Activated CD4-positive, alpha-beta T cell treated with anti-CD3 and anti-CD28 coated beads, Interleukin-2, amount 10 ng/mL, durations not matched to agents 24 days and 14 days (primary cell): ENCODE data around the gene INSYN2B. TPM values are rescaled to one million over a fixed set of nuclear protein-coding genes. Genes with fewer than 3 reads are reported as not detected.

Source experiments
- DNase-seq: peaks from one replicate; pipeline ENCODE4 v3.0.0; 2022
- H3K27ac Mint-ChIP-seq: one replicate; pipeline ENCODE4 v1.8.0; 2022; ENCODE audit warnings: mild to moderate bottlenecking, mixed read lengths
- H3K27me3 Mint-ChIP-seq: one replicate; pipeline ENCODE4 v1.8.0; 2022; ENCODE audit warnings: mixed read lengths
- H3K36me3 Mint-ChIP-seq: one replicate; pipeline ENCODE4 v1.8.0; 2022; ENCODE audit warnings: low read depth, mild to moderate bottlenecking, mixed read lengths
- H3K4me1 Mint-ChIP-seq: one replicate; pipeline ENCODE4 v1.8.0; 2021; ENCODE audit warnings: mixed read lengths
- H3K4me3 Mint-ChIP-seq: one replicate; pipeline ENCODE4 v1.8.0; 2022; ENCODE audit warnings: mild to moderate bottlenecking, moderate library complexity, mixed read lengths
- H3K9me3 Mint-ChIP-seq: one replicate; pipeline ENCODE4 v1.8.0; 2021; ENCODE audit warnings: mixed read lengths
- intact Hi-C: fragments of 100-400 bp; cut with micrococcal nuclease; formaldehyde crosslinking; loops from one replicate; pipeline ENCODE4 v1.15.1; 2023
- total RNA-seq: library from RNA; stranded (reverse); gene quantifications from 2 replicates; pipeline ENCODE4 v1.2.3, GENCODE V29; 2022

The INSYN2B gene
- total RNA-seq, 1 donor from 2014 or later = not detected

DNA sequence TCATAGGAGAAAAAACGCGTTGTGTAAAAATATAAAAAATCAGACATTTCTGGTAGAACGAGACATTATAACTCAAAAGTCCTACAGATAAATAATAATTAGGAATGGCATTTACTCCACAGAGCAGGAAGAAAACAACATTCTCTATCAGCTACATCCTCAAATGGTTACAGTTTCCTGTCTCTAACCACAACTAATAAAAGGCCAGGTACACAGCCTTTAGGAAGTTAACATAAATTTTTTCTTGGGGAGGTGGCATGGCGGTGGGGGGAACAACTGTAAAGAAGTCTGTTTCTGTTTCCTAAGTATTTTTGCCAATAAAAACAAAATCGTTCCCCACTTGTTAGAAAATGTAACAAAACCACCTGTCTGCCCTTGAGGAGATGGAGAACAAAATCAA lies 44.5 kb downstream of the INSYN2B start:
- no peak for DNase-seq
- no peak overlapping the region for H3K27ac Mint-ChIP-seq
- peaks cover 22% of the 10 kb centered on the region for H3K4me1 Mint-ChIP-seq
- peaks cover 25% of the 10 kb centered on the region for H3K36me3 Mint-ChIP-seq
- no peaks in the 10 kb centered on the region for H3K9me3 Mint-ChIP-seq
- H3K27me3 Mint-ChIP-seq = no peaks in the 10 kb centered on the region
- no peak overlapping the region for H3K4me3 Mint-ChIP-seq
- intact Hi-C loops = no loop called here

DNA sequence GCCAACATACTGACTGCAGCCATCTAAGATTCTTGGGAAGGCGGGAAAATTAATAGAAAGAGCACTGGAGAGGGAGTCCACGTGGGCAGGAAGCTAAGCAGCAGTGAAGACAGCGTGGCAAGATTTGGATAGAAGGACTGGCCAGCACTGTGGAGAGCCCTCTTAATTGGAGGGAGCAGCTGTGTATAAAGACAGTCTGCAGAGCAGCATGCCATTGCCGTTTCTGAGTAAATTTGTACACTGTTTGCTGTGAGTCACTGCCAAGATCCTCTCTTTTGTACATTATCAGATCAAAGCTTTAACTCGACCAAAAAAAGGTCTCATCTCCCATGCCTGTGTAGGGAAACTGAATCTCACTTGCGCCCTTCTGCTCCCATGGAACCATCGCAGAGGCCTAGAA lies 45.3 kb downstream of the INSYN2B start:
- intact Hi-C loops = no loop called here
- Mint-ChIP-seq H3K4me1 (peaks cover 22% of the 10 kb centered on the region), H3K9me3 (no peaks in the 10 kb centered on the region), H3K36me3 (peaks cover 26% of the 10 kb centered on the region), H3K27me3 (no peaks in the 10 kb centered on the region), H3K4me3 (no peak overlapping the region), H3K27ac (peak overlapping the region; percentile 0)
- DNase-seq = no peak

DNA sequence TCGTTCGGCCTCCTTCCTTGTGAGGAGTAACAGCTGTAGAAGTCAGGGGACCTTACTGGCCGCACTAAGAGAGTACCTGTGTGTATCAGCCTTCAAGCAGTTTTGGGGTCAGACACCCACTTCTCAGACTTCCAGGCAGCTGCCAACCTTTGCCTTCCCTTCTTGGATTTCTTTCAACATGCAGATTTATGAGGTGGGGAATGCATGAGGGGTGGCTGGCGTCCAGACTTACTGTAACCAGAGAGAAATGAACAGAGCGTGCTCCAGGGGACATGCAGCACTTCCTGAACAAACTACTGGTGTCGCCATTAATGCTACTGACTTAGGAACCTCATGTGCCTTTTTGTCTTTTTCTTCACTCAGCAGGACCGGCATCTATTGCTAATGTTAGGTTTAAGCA lies 46.7 kb downstream of the INSYN2B start:
- Mint-ChIP-seq H3K4me1 (peaks cover 22% of the 10 kb centered on the region), H3K27ac (no peak overlapping the region), H3K36me3 (peaks cover 28% of the 10 kb centered on the region), H3K27me3 (no peaks in the 10 kb centered on the region), H3K4me3 (no peak overlapping the region), H3K9me3 (no peaks in the 10 kb centered on the region)
- DNase-seq = no peak
- intact Hi-C loops = no loop called here

DNA sequence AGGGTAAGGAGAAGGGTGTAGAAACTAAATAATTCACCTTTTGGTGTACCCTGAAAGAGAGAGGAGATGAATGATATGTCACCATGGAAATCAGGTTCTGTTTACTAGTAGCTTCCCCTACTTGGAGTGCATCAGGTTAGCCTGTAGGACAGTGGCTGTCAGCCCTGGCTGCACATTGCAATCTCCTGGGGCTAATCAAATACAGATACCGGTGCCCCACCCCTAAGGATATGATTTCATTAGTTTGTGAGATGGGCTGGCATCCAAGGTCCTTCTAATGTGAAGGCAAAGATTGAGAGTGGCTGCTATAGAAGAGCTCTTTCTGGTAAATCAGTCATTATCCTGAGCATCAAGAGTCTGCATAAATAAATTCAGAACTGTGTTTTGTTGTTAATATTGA lies 47.2 kb downstream of the INSYN2B start:
- Mint-ChIP-seq H3K27me3 (no peaks in the 10 kb centered on the region), H3K4me1 (peaks cover 24% of the 10 kb centered on the region), H3K4me3 (no peak overlapping the region), H3K36me3 (peaks cover 31% of the 10 kb centered on the region), H3K9me3 (no peaks in the 10 kb centered on the region), H3K27ac (no peak overlapping the region)
- intact Hi-C loops = no loop called here
- DNase-seq = no peak

DNA sequence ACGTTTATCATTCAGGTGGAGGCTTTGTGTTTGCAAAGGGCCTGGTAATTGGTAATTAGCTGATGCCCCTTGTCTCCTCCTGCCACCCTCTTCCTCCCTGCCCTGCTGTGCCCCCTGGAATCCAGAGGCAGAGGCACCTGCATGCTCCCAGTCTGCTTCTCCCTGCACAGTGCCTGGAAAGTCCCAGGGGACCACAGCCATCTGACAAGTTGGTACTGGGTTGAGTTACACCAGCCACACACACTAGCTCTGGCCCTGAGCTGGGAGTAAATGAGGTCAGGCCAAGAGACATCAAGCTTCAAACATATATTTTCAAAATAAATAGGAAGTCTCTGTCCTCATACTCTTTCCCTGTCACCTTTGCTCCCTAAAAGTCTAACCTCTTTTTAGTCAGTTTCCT lies 56.3 kb downstream of the INSYN2B start:
- Mint-ChIP-seq H3K9me3 (no peaks in the 10 kb centered on the region), H3K27me3 (no peaks in the 10 kb centered on the region), H3K36me3 (peaks cover 17% of the 10 kb centered on the region), H3K27ac (no peak overlapping the region), H3K4me3 (no peak overlapping the region), H3K4me1 (peaks cover 8% of the 10 kb centered on the region)
- DNase-seq = no peak
- intact Hi-C loops = no loop called here

DNA sequence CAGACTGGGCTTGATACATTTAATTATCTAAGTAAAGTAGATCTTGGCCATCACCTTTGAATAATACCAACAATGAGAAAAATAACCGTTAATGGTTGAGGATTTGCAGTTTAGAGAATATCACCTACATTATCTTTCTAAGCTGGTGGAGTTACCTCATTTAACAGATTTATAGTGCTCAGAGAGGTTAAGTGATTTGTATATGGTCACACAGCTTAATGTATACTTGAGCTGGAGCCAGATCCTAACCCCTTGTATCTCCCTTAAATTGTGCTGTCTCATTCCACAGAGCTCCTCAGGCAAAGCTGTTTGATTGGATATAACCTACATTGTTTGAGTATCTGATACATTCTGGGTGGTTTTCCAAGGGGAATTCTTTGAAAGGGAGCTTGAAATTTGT lies 57.8 kb downstream of the INSYN2B start:
- Mint-ChIP-seq H3K27ac (no peak overlapping the region), H3K4me1 (peaks cover 6% of the 10 kb centered on the region), H3K36me3 (peaks cover 12% of the 10 kb centered on the region), H3K9me3 (no peaks in the 10 kb centered on the region), H3K4me3 (no peak overlapping the region), H3K27me3 (no peaks in the 10 kb centered on the region)
- DNase-seq = no peak
- intact Hi-C loops = no loop called here

DNA sequence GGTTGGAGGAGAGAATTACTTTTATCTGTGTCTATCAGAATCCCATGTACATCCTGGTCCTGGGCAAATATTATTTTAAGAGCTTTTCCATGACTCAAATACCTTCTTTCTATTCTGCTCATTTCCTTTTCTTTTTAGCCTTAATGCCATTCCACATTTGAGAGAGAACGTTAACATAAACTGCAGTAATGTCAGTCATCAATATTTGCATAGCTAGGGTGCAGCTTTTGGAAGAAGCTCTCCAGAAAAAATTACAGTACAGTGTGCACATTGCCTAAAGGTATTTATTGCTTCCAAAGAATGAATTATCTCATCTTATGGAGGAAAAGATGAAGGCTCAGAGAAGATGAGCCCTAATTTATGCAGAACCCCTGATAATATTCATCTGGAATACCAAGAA lies 58.3 kb downstream of the INSYN2B start:
- H3K4me3 Mint-ChIP-seq = no peak overlapping the region
- H3K9me3 Mint-ChIP-seq = no peaks in the 10 kb centered on the region
- intact Hi-C loops = no loop called here
- DNase-seq = no peak
- peaks cover 6% of the 10 kb centered on the region for H3K4me1 Mint-ChIP-seq
- H3K27ac Mint-ChIP-seq = no peak overlapping the region
- H3K27me3 Mint-ChIP-seq = no peaks in the 10 kb centered on the region
- peaks cover 9% of the 10 kb centered on the region for H3K36me3 Mint-ChIP-seq

DNA sequence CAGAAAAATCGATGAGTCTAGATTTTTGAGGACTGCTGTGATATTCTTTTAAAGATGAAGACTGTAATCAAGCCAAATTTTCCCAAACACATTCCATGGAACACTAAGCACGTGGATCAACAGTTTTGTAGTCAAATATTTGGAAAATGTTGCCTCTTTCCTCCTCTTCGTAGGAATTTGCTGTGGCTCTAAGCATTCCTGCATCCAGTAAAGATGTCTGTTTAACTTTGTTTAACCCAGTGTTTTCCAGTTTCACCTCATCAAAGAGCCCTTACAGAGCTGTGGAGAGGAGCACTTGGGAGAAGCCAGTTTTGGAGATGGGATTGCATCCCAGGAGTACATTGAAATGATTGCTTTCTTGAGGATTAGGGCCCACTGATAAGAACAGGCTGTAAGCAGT lies 58.9 kb downstream of the INSYN2B start:
- Mint-ChIP-seq H3K4me3 (no peak overlapping the region), H3K9me3 (no peaks in the 10 kb centered on the region), H3K36me3 (peaks cover 6% of the 10 kb centered on the region), H3K27me3 (no peaks in the 10 kb centered on the region), H3K4me1 (peaks cover 6% of the 10 kb centered on the region), H3K27ac (no peak overlapping the region)
- no peak for DNase-seq
- intact Hi-C loops = no loop called here

DNA sequence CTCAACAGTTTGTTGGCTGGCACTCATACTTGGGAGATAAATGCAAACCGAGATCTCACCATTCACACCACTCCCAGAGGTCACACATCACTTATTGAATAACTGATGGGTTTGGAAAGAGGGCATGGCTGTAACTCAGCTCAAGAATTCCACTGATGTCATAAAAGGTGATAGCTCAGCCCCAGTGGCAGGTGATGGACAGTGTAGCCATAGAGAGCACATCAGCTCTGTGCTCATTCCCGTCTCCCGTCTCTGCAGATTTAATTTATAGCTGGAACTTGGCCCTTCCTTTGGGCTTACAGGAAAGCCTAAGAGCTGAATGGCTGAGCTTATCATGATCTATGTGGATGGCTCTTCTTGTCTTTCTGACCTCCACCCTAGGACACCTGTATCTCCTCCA lies 59.8 kb downstream of the INSYN2B start:
- no peak for DNase-seq
- intact Hi-C loops = no loop called here
- H3K4me1 Mint-ChIP-seq = peaks cover 6% of the 10 kb centered on the region
- no peak overlapping the region for H3K27ac Mint-ChIP-seq
- no peaks in the 10 kb centered on the region for H3K27me3 Mint-ChIP-seq
- peaks cover 10% of the 10 kb centered on the region for H3K36me3 Mint-ChIP-seq
- no peaks in the 10 kb centered on the region for H3K9me3 Mint-ChIP-seq
- no peak overlapping the region for H3K4me3 Mint-ChIP-seq

DNA sequence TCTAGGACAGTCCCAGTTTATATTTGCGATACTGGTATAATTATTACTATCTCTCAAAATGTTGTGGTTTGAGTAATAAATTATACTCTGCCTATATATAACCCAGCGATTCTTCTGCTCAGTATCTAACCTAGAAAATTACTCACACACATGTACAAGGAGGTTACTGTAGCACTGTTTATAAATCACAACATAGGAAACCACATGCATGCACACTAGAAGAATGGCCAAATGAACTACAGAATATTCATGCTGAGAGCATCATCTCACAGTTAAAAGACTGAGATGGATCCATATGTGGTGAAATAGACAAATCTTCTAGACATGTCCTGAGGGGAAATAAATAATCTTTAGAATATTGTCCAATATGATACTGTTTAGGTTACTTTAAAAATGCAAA lies 62.1 kb downstream of the INSYN2B start:
- H3K4me3 Mint-ChIP-seq = no peak overlapping the region
- H3K4me1 Mint-ChIP-seq = no peaks in the 10 kb centered on the region
- no peak overlapping the region for H3K27ac Mint-ChIP-seq
- DNase-seq = no peak
- H3K9me3 Mint-ChIP-seq = no peaks in the 10 kb centered on the region
- no peaks in the 10 kb centered on the region for H3K27me3 Mint-ChIP-seq
- peaks cover 14% of the 10 kb centered on the region for H3K36me3 Mint-ChIP-seq
- intact Hi-C loops = no loop called here

DNA sequence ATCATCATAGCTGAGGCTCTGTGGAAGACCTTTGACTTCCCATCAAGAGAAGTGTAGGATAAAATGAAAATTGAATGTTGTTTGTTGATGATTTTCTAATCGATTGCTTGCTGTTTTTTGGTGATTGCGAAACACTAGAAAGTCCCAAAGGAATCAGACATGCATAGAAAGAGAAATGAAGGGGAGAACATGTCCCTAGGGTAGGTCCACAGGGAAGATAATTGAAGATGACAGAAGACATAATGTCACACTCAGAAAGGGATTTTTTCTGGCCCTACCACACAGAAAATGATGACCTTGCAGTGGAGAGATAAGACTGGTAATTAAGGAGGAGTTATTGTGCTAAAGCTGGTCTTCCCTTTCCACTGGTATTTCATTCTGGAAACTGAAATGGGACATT lies 62.8 kb downstream of the INSYN2B start:
- Mint-ChIP-seq H3K27me3 (no peaks in the 10 kb centered on the region), H3K4me3 (no peak overlapping the region), H3K9me3 (no peaks in the 10 kb centered on the region), H3K36me3 (peaks cover 14% of the 10 kb centered on the region), H3K4me1 (no peaks in the 10 kb centered on the region), H3K27ac (peak overlapping the region; percentile 34)
- no peak for DNase-seq
- intact Hi-C loops = no loop called here

DNA sequence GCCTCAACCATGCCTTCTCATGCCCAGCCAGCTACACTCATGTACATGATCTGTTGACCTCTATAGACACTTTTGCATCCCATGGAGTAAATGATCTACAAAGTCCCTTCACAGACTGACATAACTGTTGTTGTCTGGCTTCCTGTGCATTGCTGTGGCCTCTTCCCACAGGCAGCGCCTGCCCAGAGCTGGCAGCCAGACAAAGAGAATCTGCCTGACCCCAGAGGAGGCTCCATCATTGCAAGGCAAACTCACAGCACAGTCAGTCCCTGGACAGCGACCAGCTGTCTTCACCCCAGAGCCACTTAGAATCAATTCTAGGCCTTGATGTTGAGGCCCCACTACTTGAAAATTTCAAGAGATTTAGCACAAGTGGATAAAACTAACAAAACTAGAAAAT lies 65.5 kb downstream of the INSYN2B start:
- Mint-ChIP-seq H3K27me3 (no peaks in the 10 kb centered on the region), H3K4me3 (no peak overlapping the region), H3K36me3 (peaks cover 16% of the 10 kb centered on the region), H3K27ac (no peak overlapping the region), H3K9me3 (no peaks in the 10 kb centered on the region), H3K4me1 (no peaks in the 10 kb centered on the region)
- intact Hi-C loops = no loop called here
- no peak for DNase-seq

DNA sequence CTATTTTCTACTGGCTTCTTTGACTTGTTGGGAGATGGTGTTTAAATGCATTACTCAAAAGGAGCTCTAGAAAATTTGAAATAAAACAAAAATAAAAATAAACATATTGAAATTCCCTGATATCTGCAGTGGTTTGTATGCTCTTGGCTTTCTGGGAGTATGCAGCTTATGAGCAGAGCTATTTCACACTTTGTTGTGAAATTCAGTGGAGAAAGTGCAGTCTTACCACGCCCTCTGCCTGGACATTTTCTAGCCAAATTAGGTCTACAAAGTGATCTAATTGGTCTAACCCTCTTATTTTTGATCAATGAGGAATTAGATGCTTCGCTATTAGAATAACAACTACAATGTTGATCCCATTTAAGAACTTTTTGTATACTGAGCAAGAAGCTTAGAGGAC lies 66.8 kb downstream of the INSYN2B start:
- Mint-ChIP-seq H3K36me3 (peaks cover 10% of the 10 kb centered on the region), H3K27me3 (no peaks in the 10 kb centered on the region), H3K27ac (no peak overlapping the region), H3K9me3 (no peaks in the 10 kb centered on the region), H3K4me1 (no peaks in the 10 kb centered on the region), H3K4me3 (no peak overlapping the region)
- intact Hi-C loops = no loop called here
- DNase-seq = no peak

DNA sequence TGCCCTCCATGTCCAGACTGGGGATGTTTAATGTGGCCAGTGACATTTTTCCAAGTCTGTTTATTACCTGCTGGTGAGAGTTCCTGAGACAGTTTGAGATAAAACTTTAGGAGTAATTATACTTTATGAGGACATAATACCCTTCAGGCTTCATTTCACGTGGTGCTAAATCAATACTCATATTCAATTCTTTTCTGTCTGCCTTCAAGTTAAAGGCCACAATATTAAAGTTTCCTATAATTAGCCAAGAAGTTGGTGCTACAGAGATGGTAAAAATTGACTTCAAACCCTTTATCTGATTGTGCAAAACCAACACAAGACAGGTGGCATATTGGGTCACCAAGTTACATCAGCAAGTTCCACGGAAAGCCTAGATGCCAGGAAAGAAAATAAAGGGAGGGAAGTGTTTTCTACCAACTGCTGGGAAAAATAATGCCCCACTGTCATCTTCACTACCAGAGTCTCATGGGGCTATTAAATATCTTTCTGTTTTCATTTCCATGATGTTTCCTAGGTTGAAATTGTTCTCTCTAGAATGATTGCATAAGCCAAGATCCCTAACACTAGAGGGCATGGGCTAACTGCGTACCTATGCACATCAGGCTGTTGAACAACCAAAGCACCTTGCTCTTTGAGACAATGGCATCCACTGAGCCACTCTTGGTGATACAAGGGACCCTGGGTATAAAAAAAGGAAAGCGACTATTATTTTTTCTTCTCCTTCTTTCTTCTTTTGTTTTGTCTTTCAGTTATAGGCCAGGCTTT lies 68.7 kb downstream of the INSYN2B start:
- H3K4me1 Mint-ChIP-seq = no peaks in the 10 kb centered on the region
- H3K27ac Mint-ChIP-seq = no peak overlapping the region
- no peak for DNase-seq
- H3K36me3 Mint-ChIP-seq = peaks cover 10% of the 10 kb centered on the region
- intact Hi-C loops = no loop called here
- H3K4me3 Mint-ChIP-seq = no peak overlapping the region
- no peaks in the 10 kb centered on the region for H3K27me3 Mint-ChIP-seq
- no peaks in the 10 kb centered on the region for H3K9me3 Mint-ChIP-seq

DNA sequence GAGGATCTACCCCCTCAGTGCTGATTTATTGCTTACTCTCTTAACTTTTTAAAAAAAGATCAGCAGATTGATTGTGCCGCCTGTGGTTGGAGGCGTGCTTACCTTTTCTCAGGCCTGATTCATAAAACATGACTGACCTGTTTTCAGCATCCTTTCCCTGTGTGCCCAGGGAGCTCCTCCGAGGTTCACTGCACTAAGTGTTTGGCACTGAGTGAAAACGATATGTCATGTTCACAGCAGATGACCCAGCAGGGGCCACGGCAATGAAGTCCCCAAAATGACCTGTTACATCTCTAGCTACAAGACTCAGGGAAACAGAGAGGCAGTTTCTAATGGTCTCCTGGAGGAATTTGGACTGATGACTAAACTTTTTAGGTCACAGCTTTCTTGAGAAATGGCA lies 69.9 kb downstream of the INSYN2B start:
- no peak for DNase-seq
- intact Hi-C loops = no loop called here
- Mint-ChIP-seq H3K4me1 (peaks cover 1% of the 10 kb centered on the region), H3K36me3 (peaks cover 7% of the 10 kb centered on the region), H3K9me3 (no peaks in the 10 kb centered on the region), H3K4me3 (no peak overlapping the region), H3K27me3 (no peaks in the 10 kb centered on the region), H3K27ac (no peak overlapping the region)
